LHCN-M2 (cell line): ENCODE data around the gene VENTX. TPM values are rescaled to one million over a fixed set of nuclear protein-coding genes. Genes with fewer than 3 reads are reported as not detected.
A peak's percentile ranks its signal among the peaks of the same experiment; 100 is the strongest.

Source experiments
- DNase-seq: peaks from one replicate; pipeline ENCODE4 v3.0.0-alpha.2; 2012; ENCODE audit warnings: low read depth
- total RNA-seq: library from RNA; depleted of rRNA; stranded (reverse); fragments of >200 nt; gene quantifications from 2 replicates; pipeline ENCODE4 v1.2.3, GENCODE V29; 2014

The VENTX gene
- total RNA-seq, 1 experiment from 2014 or later: not detected

GRCh38 chr10:133235265-133235855 lies 2.3 kb upstream of the VENTX start:
- DNase-seq: no peak

GRCh38 chr10:133235932-133236331 lies 1.7 kb upstream of the VENTX start:
- DNase-seq: no peak

GRCh38 chr10:133236401-133237240 lies 1.0 kb upstream of the VENTX start:
- DNase-seq: no peak

- DNase-seq: no peak
Measured at GRCh38 chr10:133237241-133237587, 441 bp upstream of the VENTX start.

GRCh38 chr10:133238466-133238804 lies 780 bp downstream of the VENTX start:
- no peak for DNase-seq

- no peak for DNase-seq
Measured at GRCh38 chr10:133239990-133240389, 2.3 kb downstream of the VENTX start.

GRCh38 chr10:133241501-133242205 lies 4.0 kb downstream of the VENTX start:
- no peak for DNase-seq

- DNase-seq: peak; percentile 47
Measured at GRCh38 chr10:133242611-133243356, 5.1 kb downstream of the VENTX start.

- no peak for DNase-seq
Measured at GRCh38 chr10:133243593-133243992, 5.9 kb downstream of the VENTX start.

- DNase-seq: no peak
Measured at GRCh38 chr10:133245439-133246235, 8.0 kb downstream of the VENTX start.

- no peak for DNase-seq
Measured at GRCh38 chr10:133246236-133246626, 8.6 kb downstream of the VENTX start.

- DNase-seq: no peak
Measured at GRCh38 chr10:133247681-133248333, 10.2 kb downstream of the VENTX start.

- no peak for DNase-seq
Measured at GRCh38 chr10:133248334-133248715, 10.7 kb downstream of the VENTX start.

- no peak for DNase-seq
Measured at GRCh38 chr10:133249094-133249780, 11.6 kb downstream of the VENTX start.

GRCh38 chr10:133249975-133250754 lies 12.5 kb downstream of the VENTX start:
- DNase-seq: no peak

- no peak for DNase-seq
Measured at GRCh38 chr10:133251388-133252222, 13.9 kb downstream of the VENTX start.

- DNase-seq: no peak
Measured at GRCh38 chr10:133252223-133252552, 14.5 kb downstream of the VENTX start.

GRCh38 chr10:133253361-133253955 lies 15.8 kb downstream of the VENTX start:
- DNase-seq: no peak
